ENCODE measurements around the gene MCEMP1. TPM values are rescaled to one million over a fixed set of nuclear protein-coding genes. Genes with fewer than 3 reads are reported as not detected.

MCEMP1 gene, protein sequence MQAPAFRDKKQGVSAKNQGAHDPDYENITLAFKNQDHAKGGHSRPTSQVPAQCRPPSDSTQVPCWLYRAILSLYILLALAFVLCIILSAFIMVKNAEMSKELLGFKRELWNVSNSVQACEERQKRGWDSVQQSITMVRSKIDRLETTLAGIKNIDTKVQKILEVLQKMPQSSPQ
- not detected in 2 replicates for total RNA-seq

DNA sequence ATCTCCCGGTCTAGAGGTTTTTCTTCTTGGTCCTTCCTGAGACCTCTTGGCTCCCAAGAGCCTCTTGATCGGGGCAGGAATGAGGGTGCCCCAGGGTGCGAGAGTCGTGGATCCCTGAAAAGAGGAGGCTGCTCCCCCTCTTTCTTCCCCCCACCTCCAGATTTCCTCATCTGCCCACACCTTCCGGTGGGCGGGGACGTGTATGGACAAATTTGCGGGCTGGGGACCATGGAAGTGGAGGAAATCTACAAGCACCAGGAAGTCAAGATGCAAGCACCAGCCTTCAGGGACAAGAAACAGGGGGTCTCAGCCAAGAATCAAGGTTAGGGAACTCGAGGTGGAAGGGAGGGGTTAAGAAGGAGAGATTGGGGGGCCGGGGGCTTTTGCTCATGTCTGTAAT, at the start of gene MCEMP1:
Gene MCEMP1 (plus strand): TSS at position 237 of the 400 bp plus-strand sequence. CDS start 31 bp downstream, at position 268.

DNA sequence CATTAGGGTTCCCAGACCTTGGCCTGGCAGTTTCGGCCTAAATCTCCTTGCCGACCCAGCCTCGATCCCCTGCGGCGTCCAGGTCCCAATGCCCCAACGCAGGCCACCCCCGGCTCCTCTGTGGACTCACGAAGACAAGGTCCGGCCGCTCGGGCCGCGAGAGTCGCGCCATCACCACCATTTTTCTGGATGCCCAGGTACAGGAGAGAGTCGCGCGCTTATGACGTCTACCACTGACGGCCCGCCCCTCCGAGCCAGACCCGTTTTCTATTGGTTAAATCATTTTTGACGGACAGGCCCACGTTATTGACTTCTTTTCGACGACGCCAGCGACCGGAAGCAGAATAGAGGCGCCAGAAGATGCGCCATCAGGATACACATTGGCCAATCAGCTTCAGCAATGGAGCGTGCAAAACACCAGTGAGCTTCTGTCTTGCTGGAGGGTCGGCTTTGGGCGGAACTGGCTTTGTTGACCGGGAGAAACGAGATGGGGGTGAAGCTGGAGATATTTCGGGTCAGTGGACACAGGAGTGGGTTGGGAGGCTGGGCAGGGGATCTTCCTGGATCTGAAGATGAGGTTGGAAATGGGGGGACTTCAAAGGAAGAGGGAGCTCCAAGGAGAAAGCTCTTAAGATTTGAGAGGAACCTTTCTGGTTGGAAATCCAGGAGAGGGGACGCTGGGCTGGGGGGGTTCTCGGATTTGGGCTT, 47.4 kb upstream of the MCEMP1 start, which contains the start of the genes PET100 and XAB2:
Gene PET100 (plus strand): TSS at position 447 of the 708 bp plus-strand sequence. CDS start 41 bp downstream, at position 488.
Gene XAB2 (minus strand): TSS at position 199 of the 708 bp plus-strand sequence. CDS start 18 bp downstream, at position 181.

DNA sequence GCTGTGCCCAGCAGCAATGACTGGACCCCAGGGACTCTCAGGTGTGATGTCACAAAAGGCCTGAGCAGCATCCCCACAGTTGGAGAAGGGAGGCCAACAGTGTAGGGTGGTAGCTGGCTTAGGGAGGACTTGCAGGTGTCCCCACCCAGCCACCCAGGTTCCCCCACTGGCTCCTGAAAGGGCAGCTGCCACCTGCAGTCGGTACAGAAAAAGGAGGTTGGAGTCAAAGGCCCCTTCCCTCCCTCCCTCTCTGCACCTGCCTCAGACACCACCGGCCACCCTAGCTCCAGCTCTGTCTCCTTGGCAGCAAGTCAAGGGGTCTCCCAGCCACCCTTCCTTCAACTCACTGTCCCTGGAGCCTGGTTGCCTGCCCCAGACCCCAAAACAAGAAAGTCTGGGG, 43.2 kb upstream of the MCEMP1 start, which contains the start of gene PCP2:
Gene PCP2 (minus strand): TSS at position 22 of the 400 bp plus-strand sequence. CDS start 262 bp downstream, outside the sequence.

DNA sequence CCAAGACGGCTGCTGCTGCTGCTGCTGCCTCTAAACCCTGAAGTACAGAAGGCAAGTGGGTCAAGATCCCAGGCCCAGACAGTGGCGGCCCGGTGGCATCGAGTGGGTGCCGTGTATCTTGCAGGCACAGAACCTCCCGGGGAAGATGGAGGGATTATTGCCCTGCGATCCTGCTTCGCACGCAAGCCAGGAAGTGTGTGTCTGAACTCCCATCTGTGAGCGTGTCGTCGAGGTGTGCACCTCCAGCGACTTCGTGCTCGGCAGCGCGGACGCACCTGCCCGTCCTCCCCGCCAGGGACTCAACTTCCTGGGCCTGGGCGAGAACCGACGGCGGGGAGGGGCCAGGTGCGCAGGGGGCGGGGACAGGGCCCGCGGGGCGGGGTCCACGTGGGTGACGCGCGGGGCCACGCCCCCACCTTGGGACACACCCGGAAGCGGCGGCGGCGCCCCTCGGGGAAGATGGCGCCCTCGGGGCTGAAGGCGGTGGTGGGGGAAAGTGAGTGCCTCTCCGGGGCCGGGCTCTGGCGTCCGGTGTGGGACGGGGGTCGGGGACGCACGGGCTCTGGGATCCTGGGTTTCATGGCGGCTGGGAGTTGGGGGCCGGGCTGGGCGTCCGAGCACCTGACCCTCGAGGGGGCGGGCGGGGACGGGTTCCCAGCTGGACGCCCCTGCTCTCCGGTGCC, 40.1 kb upstream of the MCEMP1 start, which contains the start of gene STXBP2:
Gene STXBP2 (plus strand): TSS at position 420 of the 683 bp plus-strand sequence. CDS start 40 bp downstream, at position 460.

DNA sequence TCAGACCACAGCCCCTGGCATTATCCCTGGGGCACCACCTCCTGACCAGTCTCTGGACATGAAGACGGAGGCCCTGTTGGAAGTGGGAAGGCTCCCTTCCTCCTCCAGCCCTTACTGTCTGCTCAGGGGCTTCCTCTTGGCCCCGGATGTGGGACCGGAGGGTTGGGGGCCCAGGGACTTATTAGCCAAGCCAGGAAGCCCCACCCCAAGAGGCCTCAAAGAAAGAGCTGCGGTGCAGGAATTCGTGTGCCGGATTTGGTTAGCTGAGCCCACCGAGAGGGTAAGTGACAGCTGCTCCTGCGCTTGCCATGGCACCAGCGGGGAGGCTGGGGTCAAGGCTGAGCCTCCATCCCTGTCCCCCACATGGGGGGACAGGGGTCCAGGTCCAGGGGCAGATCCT, 8.0 kb upstream of the MCEMP1 start, which contains the start of gene RETN:
Gene RETN (plus strand): TSS at position 208 of the 400 bp plus-strand sequence. CDS start 278 bp downstream, outside the sequence.

DNA sequence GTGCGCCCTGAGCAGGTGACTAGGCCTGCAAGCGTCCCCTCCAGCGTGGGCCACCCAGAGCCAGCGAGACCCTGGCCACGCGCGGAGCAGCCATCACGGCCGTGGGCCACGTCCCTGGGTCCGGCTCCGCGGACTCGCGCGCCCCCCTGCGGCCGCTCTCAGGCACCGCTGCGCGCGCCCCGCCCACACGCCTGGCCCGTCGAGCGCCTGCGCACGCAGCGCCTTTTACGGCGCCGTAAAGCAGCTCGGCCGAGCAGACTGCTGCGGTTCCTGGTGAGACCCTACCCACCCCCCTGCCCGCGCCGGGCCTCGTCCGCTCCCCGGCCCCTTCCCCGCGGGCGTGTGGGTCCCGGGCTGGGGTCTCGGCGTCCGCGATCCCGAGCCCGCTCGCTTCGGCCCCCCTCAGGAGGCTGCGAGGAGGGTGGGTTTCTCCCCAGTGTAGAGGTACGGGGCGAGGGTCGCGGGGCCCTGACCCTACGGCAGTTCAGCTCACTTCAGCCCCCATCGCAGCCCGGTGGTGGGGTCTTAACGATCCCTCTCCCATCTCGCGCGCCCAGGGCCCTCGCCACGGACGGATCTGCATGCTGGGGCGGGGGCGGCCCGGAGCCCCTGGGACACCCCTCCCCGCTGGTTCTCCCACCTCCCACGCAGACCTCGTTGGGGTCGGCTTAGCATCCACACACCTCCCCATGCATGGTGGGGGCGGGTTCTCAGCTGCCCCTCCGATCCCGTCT, 3.9 kb downstream of the MCEMP1 start, which contains the start of gene TRAPPC5:
Gene TRAPPC5 (plus strand): TSS at position 228 of the 734 bp plus-strand sequence. CDS start 1,421 bp downstream, outside the sequence.

DNA sequence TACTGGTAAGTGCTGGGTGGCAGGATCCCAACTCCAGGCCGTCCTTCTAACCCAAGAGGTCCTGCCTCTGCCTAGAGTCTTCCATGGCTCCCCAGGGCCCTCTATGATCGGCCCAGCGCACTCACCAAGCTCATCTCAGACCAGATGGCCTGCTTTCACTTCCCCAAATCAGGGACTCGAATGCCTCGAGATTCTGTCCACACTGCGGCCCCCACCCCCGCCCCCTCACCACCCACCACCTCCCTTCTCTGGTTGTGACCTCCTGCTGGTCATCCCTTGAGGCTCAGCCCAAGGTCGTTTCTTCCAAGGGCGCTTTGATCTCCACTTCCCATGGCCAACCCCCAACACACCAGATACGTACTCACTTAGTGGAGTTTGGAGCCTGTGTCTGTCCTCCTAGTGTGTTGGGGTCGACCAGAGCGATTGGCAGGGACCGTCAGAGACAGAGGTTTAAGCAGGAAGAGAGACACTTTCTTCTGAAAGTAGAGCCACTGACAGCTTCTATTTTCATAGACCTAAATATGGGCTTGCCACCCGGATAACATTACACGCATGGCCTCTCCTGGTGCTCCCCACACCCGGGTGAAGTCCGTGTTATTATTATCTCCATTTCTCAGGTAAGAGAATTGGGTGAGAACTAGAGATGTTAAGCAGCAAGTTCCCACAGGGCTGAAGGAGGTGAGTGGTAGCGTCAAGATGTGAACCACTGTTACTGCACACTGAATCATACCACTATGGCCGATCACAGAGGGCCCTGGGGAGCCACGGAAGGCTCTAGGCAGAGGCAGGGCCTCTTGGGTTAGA, 25.0 kb downstream of the MCEMP1 start, which contains the start of gene FCER2:
Gene FCER2 (minus strand): TSS at position 478 of the 804 bp plus-strand sequence. CDS start 2,371 bp downstream, outside the sequence.

Other genes with a start within 250 kb of the MCEMP1 start
- 1.5 and 3.3 TPM in 2 replicates for gene PEX11G, start 188.1 kb upstream of the MCEMP1 start, total RNA-seq
- gene ZNF358, start 161.0 kb upstream of the MCEMP1 start, total RNA-seq = 11.9 and 21.5 TPM in 2 replicates
- 4.3 and 5.6 TPM in 2 replicates for gene MCOLN1, start 154.5 kb upstream of the MCEMP1 start, total RNA-seq
- gene PNPLA6, start 141.4 kb upstream of the MCEMP1 start, total RNA-seq = 83.7 and 132 TPM in 2 replicates
- gene CAMSAP3, start 81.2 kb upstream of the MCEMP1 start, total RNA-seq = not detected in 2 replicates
- gene XAB2, start 47.5 kb upstream of the MCEMP1 start, total RNA-seq = 25.2 and 46.3 TPM in 2 replicates
- 7.5 and 8.6 TPM in 2 replicates for gene PET100, start 47.3 kb upstream of the MCEMP1 start, total RNA-seq
- gene PCP2, start 43.4 kb upstream of the MCEMP1 start, total RNA-seq = not detected in 2 replicates
- gene STXBP2, start 40.0 kb upstream of the MCEMP1 start, total RNA-seq = 7.7 and 18.5 TPM in 2 replicates
- not detected in 2 replicates for gene RETN, start 8.0 kb upstream of the MCEMP1 start, total RNA-seq
- 52.3 and 56.1 TPM in 2 replicates for gene TRAPPC5, start 3.7 kb downstream of the MCEMP1 start, total RNA-seq
- not detected in 2 replicates for gene FCER2, start 25.0 kb downstream of the MCEMP1 start, total RNA-seq
- not detected in 2 replicates for gene CLEC4G, start 55.0 kb downstream of the MCEMP1 start, total RNA-seq
- gene CD209, start 70.4 kb downstream of the MCEMP1 start, total RNA-seq = not detected in 2 replicates
- not detected in 2 replicates for gene CLEC4M, start 86.2 kb downstream of the MCEMP1 start, total RNA-seq
- gene EVI5L, start 153.1 kb downstream of the MCEMP1 start, total RNA-seq = 19.0 and 25.4 TPM in 2 replicates
- gene PRR36, start 197.3 kb downstream of the MCEMP1 start, total RNA-seq = 0.09 TPM in 1 of 2 replicates, not detected in the other
- 5.9 TPM in 2 replicates for gene LRRC8E, start 211.4 kb downstream of the MCEMP1 start, total RNA-seq
- 7.4 and 13.7 TPM in 2 replicates for gene MAP2K7, start 226.8 kb downstream of the MCEMP1 start, total RNA-seq
- 1.7 and 2.7 TPM in 2 replicates for gene TGFBR3L, start 237.7 kb downstream of the MCEMP1 start, total RNA-seq
- gene SNAPC2, start 243.2 kb downstream of the MCEMP1 start, total RNA-seq = 9.5 and 19.7 TPM in 2 replicates
- 2.1 and 9.5 TPM in 2 replicates for gene CTXN1, start 249.0 kb downstream of the MCEMP1 start, total RNA-seq